Right lung (tissue), 5 donors: ENCODE measurements around the gene TGFBR2. TPM values are rescaled to one million over a fixed set of nuclear protein-coding genes. Genes with fewer than 3 reads are reported as not detected.
"Not testable (repeated sequence)": the region's sequence is repeated elsewhere in the genome, so short reads cannot be mapped to it uniquely, and the experiment has no call there.

Source experiments
- DNase-seq, 2 donors: peaks; one replicate each; pipeline ENCODE4 v3.0.0-alpha.2; 2013
- polyA plus RNA-seq, 5 donors: library from polyadenylated mRNA; unstranded; fragments of 120-200 nt; gene quantifications; one replicate each; pipeline versions ENCODE4 v1.2.1 to v1.2.3, GENCODE V29; 2013; ENCODE audit warnings: inconsistent platforms in 1 of 5, low replicate concordance in 1 of 5; ENCODE audit not compliant: insufficient read length in 5 of 5, insufficient read depth in 1 of 5

The TGFBR2 gene
- polyA plus RNA-seq, 5 donors, result 94.3 to 130 (median 120) TPM

DNA sequence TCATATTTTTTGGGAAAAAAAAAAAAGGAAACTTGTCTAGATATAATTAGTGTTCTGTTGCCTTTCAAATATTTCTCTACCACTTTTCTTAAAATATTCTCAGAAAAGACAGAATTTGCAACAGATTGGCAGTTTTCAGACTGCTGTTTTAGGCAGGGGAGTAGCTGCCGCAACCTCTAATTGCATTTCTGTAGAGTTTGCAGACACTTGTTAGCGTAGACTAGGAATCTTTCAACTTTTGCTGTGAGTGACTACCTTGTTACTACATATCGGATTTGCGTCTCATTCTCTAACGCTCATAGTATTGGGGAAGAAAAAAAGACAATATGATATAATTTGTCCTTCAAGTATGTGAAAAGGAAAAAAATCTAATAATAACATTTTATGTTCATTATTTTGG lies 10.7 kb downstream of the TGFBR2 start:
- no peak for DNase-seq

DNA sequence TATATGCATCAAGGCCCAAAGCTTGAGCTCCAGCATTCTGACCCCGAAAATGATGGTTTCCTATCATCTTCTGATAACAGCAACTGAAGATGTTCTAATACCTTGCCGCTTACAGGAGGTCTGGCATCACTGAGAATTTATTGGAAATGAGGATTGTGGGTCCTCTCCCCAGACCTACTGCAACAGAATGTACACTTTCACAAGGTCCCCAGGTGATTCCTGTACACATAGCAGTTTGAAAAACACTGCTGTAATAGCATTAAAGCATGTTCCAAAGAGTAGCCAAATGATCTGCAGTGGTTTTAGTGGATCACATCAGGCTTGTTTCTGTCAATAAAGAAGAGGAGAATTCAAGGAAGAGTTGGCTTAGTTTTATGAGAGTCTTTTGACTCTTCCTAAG lies 11.3 kb downstream of the TGFBR2 start:
- no peak for DNase-seq

DNA sequence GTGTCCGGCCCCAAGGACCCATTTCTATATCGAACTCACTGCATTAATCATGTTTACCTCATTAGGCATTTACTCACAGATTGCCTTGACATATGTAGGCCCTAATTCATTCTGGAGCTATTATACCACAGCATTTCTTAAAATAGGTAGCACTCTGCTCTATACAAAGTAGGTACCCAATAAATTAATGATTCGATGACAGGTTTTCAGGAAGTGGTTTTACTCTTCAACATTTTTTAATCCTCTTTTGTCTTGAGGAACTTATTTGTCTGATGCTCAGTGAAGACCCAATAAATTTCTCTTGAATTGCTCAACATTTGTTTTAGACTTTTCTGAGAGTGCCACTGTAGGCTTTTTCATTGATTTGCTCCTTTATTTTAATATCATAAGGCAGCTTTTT lies 12.1 kb downstream of the TGFBR2 start:
- no peak for DNase-seq

DNA sequence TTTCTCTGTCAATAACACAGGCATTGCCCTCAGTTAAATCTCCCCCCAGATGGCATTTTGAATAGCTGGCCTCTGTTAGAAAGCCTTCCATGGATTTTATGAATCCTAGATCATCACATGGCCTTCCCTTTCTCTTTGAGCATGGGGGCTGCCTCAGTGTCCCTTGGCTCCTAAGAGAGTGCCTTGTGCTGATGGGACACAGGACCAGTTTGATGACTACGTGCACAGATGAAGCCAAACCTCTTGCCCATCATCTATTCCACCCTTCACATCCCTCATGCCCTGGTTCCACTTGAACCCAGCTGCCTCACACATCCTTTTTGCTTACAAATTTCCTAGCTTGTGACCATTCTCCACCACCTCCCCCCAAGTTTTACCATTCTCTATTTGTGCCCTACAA lies 12.9 kb downstream of the TGFBR2 start:
- DNase-seq, result no peak

DNA sequence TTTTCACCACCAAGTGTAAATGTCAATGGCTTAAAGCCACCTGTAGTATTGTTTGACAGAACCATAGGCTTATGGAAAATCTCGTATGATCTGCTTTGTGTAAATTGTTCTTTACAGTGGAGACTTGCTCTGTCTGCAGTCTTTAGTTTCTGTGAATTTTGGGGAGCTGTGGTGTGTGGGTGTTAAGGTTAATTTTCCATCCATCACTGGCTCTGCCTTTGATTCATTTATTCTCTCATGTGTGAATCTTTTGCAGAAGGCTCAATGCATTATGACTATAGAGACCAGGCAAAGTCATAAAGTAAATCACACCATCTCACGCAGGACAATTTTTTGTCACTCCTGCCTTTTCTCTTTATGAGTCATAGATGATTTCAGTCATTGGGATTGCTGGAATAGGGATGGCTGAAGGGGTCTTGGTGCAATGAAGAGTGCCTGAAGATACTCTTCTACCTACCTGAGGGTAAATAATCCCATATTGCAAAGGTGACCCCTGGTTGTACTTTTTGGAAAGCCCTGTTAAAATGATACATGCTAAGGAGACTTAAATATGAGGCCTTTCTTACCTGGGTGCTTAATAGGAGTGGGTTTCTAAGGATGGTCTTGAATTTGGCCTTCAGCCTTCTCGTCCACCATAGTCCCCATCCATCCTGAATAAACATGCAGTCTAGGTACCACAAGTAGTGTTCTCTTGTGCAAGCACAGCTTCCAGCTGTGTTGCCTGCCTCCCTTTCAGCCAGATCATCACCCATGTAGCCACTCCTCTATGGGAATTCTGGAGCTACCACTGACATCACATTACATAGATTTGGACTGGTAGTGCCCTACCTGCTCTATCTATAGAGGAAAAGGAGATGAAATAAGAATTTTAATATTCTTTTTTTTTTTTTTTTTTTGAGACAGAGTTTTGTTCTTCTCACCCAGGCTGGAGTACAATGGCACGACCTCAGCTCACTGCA lies 14.3 kb downstream of the TGFBR2 start:
- no peak for DNase-seq

DNA sequence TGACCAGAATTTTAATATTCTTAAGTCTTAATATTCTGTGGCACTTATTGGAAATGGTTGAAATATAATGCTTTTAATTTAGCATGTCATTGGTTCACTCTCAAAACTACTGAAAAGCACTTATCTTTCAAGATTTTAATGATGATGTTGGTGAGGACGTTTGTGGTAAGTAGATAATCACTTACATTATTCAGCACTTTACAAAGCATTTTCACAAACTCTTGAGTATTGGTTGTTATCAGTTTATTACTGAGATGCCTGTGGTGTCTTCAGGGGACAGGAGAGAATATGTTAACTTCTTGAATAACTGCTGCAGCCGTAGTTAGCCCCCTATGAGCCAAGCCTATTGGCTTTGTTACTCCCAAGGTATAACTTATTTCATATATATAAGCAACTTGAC lies 15.2 kb downstream of the TGFBR2 start:
- DNase-seq, result no peak

DNA sequence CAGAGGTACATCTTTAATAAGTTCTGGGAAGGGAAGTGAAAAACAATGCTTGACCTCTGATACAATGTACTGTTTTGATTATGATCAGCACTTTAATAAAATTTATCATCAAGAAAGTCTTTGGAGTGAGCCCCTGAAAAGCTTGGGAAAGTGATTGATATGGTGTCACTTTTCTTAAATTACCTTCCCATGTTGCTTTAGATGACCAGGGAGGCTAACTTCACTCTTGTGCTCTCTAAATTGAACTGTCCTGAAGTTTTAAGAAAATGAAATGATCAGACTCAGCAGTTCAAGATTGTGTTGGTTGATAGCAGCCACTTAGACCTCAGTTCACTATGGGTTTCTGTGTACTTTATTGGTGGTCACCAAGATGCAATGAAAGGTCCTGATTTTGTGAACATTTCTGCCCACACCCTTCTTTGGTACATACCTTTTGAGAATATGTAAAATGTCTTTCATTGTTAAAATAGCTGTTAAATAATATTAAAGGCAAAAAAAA lies 15.7 kb downstream of the TGFBR2 start:
- no peak for DNase-seq

DNA sequence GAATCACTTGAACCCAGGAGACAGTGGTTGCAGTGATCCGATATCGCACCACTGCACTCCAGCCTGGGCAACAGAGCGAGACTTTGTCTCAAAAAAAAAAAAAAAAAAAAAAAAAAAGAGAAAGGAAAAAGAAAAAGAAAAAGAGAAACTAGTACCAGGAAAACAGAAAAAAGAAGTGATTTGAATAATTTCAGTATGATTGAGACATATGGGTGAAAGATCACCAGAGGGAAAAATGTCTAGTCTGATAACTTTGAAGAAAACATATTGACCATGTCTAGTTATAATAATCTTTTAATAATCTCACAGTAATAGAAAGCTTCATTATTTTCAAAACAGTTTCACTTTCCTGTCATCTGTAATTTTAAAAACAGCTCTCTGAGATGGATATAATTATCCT lies 16.4 kb downstream of the TGFBR2 start:
- DNase-seq, result no peak

DNA sequence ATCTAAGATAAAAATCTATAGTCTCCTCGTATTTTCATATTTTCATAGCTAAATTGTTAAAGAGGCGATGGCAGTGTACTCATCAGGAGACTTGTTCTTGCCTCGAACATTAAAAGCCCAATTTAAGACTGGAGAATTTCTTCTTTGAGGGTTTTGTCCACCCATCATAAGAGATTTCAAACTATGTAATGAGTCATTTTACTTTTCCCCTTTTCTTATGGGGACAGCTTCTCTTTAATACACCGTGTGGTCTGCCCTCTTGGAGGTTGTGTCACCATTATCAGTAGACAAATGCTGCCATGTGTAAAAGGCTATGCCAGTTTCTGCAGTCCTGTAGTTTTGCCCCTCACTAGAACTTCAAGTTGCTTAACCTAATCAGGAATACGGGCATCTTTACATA lies 16.9 kb downstream of the TGFBR2 start:
- DNase-seq, result no peak

DNA sequence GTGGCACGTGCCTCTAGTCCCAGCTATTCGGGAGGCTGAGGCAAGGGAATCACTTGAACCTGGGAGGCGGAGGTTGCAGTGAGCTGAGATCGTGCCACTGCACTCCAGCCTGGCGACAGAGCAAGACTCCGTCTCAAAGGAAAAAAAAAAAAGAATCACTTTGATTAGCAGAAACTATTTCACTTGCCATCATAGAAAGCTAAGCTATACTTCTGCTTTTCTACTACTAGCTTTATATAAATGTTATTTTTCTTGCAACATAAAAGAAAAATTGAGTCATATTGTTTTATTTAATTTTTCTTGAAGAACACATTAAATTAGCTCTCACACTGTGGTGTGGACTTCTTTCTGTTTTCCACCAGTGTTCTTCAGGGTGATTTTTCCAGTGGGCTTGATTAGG lies 18.1 kb downstream of the TGFBR2 start:
- DNase-seq, result not testable (repeated sequence)

DNA sequence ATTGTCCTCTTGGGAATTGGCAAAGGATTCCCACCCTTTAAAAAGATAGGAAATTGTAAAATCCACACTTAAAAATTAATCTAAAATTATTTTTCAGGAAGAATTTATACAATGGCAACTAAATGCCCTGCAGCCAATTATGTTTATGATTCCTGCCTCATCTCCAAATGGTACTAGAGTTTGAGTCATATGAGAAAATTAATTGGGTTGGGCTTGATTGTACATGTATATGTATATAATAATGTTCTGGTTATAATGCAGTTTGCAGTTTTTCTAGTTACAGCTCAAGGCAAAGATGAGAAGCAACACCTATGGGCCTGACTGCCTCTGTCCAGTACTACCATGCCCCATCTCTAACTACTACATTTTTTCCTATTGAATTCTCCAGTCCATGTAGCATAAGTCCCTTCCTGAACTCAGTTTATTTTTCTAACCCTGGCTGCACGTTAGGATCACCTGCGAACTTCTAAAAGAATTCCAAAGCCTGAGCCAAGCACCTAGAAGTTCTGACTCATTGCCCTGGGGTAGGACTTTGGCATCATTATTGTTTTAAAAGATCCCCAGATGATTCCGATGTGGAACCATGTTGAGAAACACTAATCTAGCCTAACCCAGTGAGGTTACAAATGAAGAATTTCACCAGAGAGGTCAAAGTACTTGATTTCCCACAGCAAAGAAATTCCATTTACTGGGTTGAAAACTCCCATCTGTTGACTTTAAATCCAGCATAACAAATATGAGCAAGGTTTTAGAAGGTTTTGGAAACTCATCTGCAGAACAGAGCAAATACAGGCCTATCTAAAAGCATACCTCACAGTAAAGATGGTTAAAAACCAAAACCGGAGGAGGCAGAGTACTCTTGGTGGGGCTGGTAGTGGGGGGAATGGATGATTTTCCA lies 19.4 kb downstream of the TGFBR2 start:
- no peak for DNase-seq

DNA sequence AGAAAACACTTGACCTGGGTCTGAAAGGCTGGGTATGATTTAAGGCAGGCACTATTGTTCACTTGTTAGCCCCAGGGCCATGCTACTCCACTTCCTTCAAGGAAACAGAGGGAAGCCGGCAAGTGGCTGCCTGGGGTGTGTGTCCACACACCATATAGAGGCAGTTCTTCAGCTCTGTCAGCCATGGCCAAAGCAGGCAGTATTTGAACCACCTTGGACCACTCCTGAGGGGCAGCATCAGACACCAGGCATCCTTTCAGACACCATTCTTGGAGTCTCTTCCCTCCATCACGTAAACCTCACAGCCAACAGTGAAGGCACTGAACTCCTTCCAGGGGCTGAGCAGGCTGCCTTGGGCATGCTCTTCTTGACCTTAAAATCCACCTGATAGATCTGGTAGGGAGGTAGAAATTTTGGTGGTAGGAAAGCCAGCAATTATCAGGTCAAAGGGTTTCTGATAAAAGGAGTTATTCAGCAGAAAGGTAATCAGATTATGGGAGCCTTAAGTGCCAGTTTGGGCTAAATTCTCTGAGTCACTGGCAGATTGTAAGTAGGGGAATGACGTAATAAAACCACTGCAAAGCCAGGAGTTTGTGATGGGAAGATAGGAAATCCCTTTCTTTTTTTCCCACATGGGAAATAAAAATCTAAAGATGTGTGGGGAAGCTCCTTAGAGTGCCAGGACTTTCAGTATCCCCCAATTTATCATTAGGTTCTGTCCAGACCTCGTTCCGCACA lies 20.2 kb downstream of the TGFBR2 start:
- no peak for DNase-seq

DNA sequence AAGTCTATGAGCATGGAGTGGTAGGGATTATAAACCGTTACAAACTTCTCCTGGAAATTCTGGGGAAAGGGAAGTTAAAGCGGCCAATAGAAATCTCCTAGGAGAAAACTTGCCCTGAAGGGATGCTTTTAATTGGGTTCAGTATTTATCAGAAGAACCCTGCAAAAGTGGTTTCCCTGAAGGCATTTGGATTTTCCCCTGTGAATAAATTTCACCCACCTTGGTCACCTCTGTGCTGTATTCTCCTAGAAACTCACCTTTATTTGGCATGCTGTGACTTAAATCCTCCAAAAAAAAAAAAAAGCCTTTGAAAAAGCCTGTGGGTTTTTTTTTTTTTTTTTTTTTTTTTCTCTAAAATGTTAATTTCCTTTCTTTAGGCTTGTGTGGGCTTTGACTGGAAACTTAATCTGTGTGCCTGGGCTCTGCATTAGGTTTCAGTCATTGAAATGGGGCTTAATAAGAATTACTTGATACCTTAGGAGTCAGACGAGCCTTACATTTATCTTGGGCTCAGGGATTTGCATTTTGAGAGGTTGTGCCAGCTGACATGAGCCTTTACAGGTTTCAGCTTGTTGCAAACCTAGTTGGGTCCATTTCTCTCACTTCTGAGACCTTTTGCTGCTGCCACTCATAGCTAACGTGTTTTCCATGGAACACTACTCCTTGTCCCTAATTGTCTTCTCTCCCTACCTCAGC lies 22.0 kb downstream of the TGFBR2 start:
- no peak for DNase-seq

DNA sequence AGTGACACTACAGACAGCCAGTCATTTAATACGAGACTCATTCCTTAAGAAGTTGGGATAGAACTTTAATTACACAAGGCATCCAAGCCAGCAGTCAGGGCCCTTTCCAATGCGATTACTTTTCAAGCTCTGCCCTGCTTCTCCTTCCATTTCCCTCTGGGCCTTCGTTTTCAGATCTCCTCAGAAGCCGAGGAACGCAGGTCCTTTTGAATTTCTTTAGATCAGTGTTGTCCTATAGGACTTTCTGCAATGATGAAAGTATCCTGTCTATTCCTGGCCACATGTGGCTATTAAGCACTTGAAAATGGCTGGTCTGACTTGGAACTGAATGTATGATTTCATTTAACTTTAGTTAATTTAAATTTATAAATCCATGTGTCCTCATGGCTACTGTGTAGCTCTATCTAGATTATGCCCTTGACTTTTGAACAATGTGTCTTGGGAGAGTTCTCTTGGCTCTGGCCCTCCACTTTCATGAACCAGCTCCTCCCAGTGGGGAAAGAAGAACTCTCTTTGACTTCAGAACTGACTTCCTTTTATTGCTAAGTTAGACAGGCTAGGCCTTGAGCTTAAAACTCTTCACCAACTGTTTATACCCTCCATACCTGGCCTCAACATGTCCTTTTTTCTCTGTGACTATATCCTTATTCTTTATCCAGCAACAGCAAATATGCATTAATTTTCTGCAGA lies 22.6 kb downstream of the TGFBR2 start:
- no peak for DNase-seq

DNA sequence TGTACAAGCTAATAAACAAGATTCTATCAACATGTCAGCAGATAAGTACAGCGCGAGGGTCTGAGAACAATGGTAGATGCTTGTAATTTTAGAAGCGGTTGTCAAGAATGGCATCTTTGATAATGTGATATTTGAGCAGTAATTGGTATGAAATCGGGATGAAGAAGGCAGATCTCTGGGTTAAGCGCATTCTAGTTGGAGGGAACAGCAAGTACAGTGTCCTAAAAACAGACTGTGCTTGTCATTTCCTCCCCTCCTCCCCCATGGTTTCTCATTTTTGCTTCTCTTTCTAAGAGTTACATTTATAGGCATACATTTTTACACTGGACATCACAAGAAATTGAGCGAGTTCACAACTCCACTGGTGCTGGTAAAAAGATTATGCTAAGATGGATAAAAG lies 23.3 kb downstream of the TGFBR2 start:
- DNase-seq, result no peak

DNA sequence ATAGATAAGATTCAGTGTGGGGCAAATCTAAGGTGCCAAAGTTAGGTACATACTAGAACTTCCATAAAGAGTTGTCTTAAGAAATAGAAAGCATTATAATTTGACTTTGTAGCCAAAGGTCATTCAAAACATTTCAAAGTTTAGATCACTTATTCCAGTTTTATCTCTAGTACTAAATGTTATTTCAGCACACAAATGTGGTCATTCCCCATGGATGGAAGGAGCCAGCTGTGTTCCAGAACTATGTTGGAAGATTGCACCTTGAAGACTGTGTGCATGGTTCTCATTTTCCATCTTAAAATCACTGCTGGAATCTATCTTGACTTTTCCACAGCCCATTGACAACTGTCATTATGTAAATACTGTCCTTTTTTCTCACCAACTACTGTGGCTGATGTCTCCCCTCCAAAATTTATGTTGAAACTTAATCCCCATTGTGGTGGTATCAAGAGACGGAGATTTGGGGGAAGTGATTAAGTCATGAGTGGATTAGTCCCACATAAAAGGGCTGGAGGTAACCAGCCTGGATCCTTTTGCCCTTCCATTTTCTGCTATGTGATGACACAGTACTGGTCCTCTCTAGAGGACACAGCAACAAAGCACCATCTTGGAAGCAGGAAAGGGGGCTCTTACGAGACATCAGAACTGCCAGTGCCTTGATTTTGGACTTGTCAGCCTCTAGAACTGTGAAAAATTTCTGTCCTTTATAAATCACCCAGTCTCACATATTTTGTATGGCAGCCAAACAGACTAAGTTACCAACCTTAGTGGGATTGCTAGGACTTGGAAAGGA lies 24.0 kb downstream of the TGFBR2 start:
- DNase-seq, result no peak

DNA sequence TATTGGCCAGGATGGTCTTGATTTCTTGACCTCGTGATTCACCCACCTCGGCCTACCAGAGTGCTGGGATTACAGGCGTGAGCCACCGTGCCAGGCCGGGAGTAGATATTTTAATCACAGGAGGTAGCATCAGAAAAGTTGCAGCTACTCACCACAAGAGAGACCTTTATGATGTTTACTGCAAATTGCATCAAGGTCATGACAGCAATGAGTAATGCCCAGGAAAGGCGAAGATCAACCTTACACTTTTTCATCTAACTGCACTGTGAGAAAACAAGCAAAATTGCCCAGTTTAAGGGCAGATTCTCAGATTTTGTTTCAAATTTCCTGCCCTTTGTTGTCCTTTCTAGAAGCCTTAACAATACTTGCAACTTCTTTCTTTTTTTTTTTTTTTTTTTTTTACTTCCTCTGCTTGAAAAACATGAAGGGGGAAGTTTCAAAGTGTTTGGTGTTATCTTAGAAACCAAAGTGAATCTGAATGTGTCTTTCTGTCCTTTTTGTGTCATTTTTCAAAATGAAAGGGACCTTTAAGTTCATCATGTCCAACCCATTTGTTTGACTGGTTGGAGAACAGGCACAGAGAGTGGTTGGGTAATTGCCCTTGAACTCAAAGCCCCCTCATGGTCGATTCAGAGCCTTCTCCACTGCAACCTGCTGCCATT lies 25.0 kb downstream of the TGFBR2 start:
- no peak for DNase-seq

DNA sequence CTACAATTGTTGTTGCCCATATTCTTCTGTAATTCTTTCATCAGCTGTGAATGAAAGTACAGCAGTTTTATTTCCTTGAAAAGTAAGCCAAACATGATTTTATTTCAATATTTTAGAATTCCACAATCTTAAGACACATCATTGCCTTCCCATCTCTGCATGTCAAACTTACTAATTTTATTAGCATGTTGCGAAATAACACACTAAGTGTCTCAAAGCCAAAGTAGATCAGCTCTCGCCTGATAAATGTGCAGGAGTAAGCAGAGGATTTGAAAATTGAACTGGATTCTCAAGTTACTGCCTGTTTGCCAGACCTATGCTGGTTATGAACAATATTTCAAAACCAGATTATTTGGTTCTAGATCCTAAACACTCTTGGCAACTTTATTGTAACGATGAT lies 25.7 kb downstream of the TGFBR2 start:
- DNase-seq, result no peak

DNA sequence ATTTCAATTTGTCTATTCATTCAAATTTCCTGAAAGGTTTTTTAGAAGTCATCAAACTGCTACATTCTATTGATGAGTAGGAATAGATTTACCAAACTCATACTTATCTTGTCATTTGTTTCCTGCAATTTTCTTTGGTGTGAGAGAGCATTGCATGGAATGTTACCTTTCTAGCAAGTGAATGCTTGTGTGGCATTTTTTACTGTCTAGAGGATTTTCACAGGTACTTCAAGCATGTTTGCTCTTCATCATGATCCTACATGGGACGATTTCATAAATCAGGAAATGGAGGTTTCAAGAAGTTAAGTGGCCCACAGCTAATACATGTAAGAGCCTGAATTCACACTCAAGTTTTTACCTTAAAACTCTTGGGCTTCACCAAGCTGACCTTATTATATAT lies 26.1 kb downstream of the TGFBR2 start:
- DNase-seq, result no peak
